HepG2 (cell line): Measurements from ENCODE around the gene MEA1. TPM values are rescaled to one million over a fixed set of nuclear protein-coding genes. Genes with fewer than 3 reads are reported as not detected.

Source experiments
- ATF2 ChIP-seq: sonication (generic); formaldehyde crosslinking; IDR thresholded peaks from 2 replicates; pipeline ENCODE4 v1.4.0; 2020; ENCODE audit warnings: missing genetic modification reagents
- CAMTA2 ChIP-seq: sonication (generic); formaldehyde crosslinking; IDR thresholded peaks from 2 replicates; pipeline ENCODE4 v1.4.0; 2020; ENCODE audit warnings: mild to moderate bottlenecking, missing genetic modification reagents, borderline replicate concordance
- CSRNP1 ChIP-seq: sonication (generic); formaldehyde crosslinking; IDR thresholded peaks from 2 replicates; pipeline ENCODE4 v1.8.1; 2023; ENCODE audit warnings: mild to moderate bottlenecking, missing genetic modification reagents
- HDAC1 ChIP-seq: sonication (generic); formaldehyde crosslinking; IDR thresholded peaks from 2 replicates; pipeline ENCODE4 v1.5.1; 2020; ENCODE audit warnings: mild to moderate bottlenecking, missing genetic modification reagents
- HES4 ChIP-seq: sonication (generic); formaldehyde crosslinking; IDR thresholded peaks from 2 replicates; pipeline ENCODE4 v1.9.0; 2021; ENCODE audit warnings: mild to moderate bottlenecking, missing genetic modification reagents, borderline replicate concordance
- ISL2 ChIP-seq: sonication (generic); formaldehyde crosslinking; IDR thresholded peaks from 2 replicates; pipeline ENCODE4 v1.5.0; 2020; ENCODE audit warnings: missing genetic modification reagents
- NR2F2 ChIP-seq: IDR thresholded peaks from 2 replicates; pipeline ENCODE4 v1.6.1; 2012; ENCODE audit warnings: low read depth, inconsistent platforms, borderline replicate concordance
- PAWR ChIP-seq: sonication (generic); formaldehyde crosslinking; IDR thresholded peaks from 2 replicates; pipeline ENCODE4 v1.4.0; 2020; ENCODE audit warnings: missing genetic modification reagents, mild to moderate bottlenecking, borderline replicate concordance
- POGZ ChIP-seq: sonication (generic); formaldehyde crosslinking; IDR thresholded peaks from 2 replicates; pipeline ENCODE4 v1.4.0; 2020; ENCODE audit warnings: mild to moderate bottlenecking, missing genetic modification reagents
- RAD21 ChIP-seq: fragments of 450-650 bp; formaldehyde crosslinking; IDR thresholded peaks from 2 replicates; pipeline ENCODE4 v1.5.0; 2020; ENCODE audit warnings: mild to moderate bottlenecking
- RBAK ChIP-seq: sonication (generic); formaldehyde crosslinking; IDR thresholded peaks from 2 replicates; pipeline ENCODE4 v1.5.1; 2020; ENCODE audit warnings: mild to moderate bottlenecking, missing genetic modification reagents
- RORA ChIP-seq: sonication (generic); formaldehyde crosslinking; IDR thresholded peaks from 2 replicates; pipeline ENCODE4 v1.5.0; 2020; ENCODE audit warnings: mild to moderate bottlenecking, missing genetic modification reagents, moderate library complexity
- SAP130 ChIP-seq: IDR thresholded peaks from 2 replicates; pipeline ENCODE4 v1.6.1; 2016; ENCODE audit warnings: low read depth
- SMAD9 ChIP-seq: sonication (generic); formaldehyde crosslinking; IDR thresholded peaks from 2 replicates; pipeline ENCODE4 v1.5.1; 2020; ENCODE audit warnings: mild to moderate bottlenecking, missing genetic modification reagents
- SMYD3 ChIP-seq: sonication (generic); formaldehyde crosslinking; IDR thresholded peaks from 2 replicates; pipeline ENCODE4 v1.8.1; 2023; ENCODE audit warnings: mild to moderate bottlenecking, missing genetic modification reagents
- SP1 ChIP-seq, 2 experiments: fragments of 450-650 bp in 1 of 2; sonication (generic) in 1 of 2; formaldehyde crosslinking in 1 of 2; IDR thresholded peaks; 2 replicates each; pipeline versions ENCODE4 v1.4.0 to v1.6.1; 2016 to 2020; ENCODE audit warnings: missing genetic modification reagents in 1 of 2
- YEATS2 ChIP-seq: sonication (generic); formaldehyde crosslinking; IDR thresholded peaks from 2 replicates; pipeline ENCODE4 v1.4.0; 2020; ENCODE audit warnings: missing genetic modification reagents, borderline replicate concordance
- ZBTB21 ChIP-seq: sonication (generic); formaldehyde crosslinking; IDR thresholded peaks from 2 replicates; pipeline ENCODE4 v1.4.0; 2020; ENCODE audit warnings: missing genetic modification reagents
- ZBTB38 ChIP-seq: sonication (generic); formaldehyde crosslinking; IDR thresholded peaks from 2 replicates; pipeline ENCODE4 v1.5.1; 2020; ENCODE audit warnings: mild to moderate bottlenecking, missing genetic modification reagents
- ZNF234 ChIP-seq: sonication (generic); formaldehyde crosslinking; conservative IDR thresholded peaks from 2 replicates; pipeline ENCODE4 v1.5.1; 2020; ENCODE audit warnings: mild to moderate bottlenecking, missing genetic modification reagents
- ZNF282 ChIP-seq: fragments of 450-650 bp; IDR thresholded peaks from 2 replicates; pipeline ENCODE4 v1.6.1; 2018; ENCODE audit not compliant: partially characterized antibody
- ZNF446 ChIP-seq: sonication (generic); formaldehyde crosslinking; IDR thresholded peaks from 2 replicates; pipeline ENCODE4 v1.5.0; 2020; ENCODE audit warnings: mild to moderate bottlenecking, missing genetic modification reagents
- ZSCAN21 ChIP-seq: sonication (generic); formaldehyde crosslinking; IDR thresholded peaks from 2 replicates; pipeline ENCODE4 v1.8.0; 2022; ENCODE audit warnings: mild to moderate bottlenecking, missing genetic modification reagents, moderate library complexity, borderline replicate concordance
- polyA plus RNA-seq, 8 experiments: library from polyadenylated mRNA; depleted of rRNA in 3 of 8; stranded (reverse) in 7 of 8; unstranded in 1 of 8; fragments of >200 nt; fragmentation: Illumina TruSeq in 4 of 8; extraction: Trizol in 4 of 8; gene quantifications; 2 replicates each; pipeline versions ENCODE4 v1.2.1 to v1.2.3, GENCODE V29; 2011 to 2016; ENCODE audit warnings: low read depth in 4 of 8, missing spikeins in 1 of 8, mixed read lengths in 1 of 8; ENCODE audit not compliant: insufficient read depth in 1 of 8
- total RNA-seq, 5 experiments: library from RNA; depleted of rRNA; stranded (reverse); fragments of >200 nt; fragmentation: Illumina TruSeq; extraction: Trizol; gene quantifications; 2 replicates each; pipeline ENCODE4 v1.2.3, GENCODE V29; 2016; ENCODE audit warnings: low read depth in 1 of 5
- TF ChIP-seq, protein P1 (sequence below): sonication (generic); formaldehyde crosslinking; IDR thresholded peaks from 2 replicates; pipeline ENCODE4 v1.4.0; 2020; ENCODE audit warnings: low read depth, missing genetic modification reagents

Gene MEA1
- total and polyA plus RNA-seq, 2 of the 13 experiments (the other 11 are each of a cell fraction or from before 2014, with no cell fraction given) = 75.6 to 86.2 TPM

DNA sequence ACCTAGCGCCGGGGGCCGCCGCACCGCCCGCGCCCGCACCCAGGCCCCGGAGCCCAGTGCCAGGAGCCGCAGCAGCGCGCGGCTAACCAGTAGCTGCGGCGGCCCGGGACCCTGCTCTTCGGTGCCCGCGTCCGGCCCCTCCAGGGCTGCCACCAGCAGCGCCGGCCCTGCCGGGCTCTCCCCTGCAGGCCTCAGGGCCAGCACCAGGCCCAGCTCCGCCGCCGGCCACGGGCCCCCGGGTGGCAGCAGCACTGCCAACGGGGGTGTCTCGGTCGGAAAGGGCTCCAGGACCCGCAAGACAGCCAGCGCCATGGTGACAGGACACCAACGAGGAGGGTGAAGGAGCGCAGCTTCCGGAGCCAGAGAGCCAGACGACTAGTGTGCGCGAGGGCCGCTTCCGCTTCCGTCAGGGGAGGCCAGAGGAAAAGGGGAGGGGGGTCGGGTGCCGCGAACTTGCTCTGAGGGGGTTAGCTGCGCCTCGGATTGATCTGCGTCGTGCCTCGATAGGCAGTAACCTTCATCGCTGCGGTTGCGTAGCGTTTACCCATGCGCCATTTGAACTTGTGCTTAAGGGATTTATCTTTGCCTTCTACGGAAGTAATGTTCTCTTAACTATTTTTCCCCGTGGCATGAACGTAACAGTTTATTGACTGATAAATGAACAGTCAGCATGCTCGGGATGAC, 34.8 kb downstream of the MEA1 start, which contains the start of gene PEX6 (continued):
- no peak for TF ChIP-seq ZNF234 (CRISPR knock-in tag)
- no peak for TF ChIP-seq PAWR (CRISPR knock-in tag)
- TF ChIP-seq HES4 (CRISPR knock-in tag) = peak; percentile 85
- 0 out of 2 replicates have a peak, but pooled peaks have one; percentile 17 for TF ChIP-seq RAD21 (CRISPR knock-in tag)
- TF ChIP-seq CAMTA2 (CRISPR knock-in tag) = peak; percentile 77; the same call in 1 of the 2 replicates
- TF ChIP-seq POGZ (CRISPR knock-in tag) = peak; percentile 67
- TF ChIP-seq ZNF282 = no peak
- TF ChIP-seq SMYD3 (CRISPR knock-in tag) = peak; percentile 73; the same call in 1 of the 2 replicates
- TF ChIP-seq, protein P1, sequence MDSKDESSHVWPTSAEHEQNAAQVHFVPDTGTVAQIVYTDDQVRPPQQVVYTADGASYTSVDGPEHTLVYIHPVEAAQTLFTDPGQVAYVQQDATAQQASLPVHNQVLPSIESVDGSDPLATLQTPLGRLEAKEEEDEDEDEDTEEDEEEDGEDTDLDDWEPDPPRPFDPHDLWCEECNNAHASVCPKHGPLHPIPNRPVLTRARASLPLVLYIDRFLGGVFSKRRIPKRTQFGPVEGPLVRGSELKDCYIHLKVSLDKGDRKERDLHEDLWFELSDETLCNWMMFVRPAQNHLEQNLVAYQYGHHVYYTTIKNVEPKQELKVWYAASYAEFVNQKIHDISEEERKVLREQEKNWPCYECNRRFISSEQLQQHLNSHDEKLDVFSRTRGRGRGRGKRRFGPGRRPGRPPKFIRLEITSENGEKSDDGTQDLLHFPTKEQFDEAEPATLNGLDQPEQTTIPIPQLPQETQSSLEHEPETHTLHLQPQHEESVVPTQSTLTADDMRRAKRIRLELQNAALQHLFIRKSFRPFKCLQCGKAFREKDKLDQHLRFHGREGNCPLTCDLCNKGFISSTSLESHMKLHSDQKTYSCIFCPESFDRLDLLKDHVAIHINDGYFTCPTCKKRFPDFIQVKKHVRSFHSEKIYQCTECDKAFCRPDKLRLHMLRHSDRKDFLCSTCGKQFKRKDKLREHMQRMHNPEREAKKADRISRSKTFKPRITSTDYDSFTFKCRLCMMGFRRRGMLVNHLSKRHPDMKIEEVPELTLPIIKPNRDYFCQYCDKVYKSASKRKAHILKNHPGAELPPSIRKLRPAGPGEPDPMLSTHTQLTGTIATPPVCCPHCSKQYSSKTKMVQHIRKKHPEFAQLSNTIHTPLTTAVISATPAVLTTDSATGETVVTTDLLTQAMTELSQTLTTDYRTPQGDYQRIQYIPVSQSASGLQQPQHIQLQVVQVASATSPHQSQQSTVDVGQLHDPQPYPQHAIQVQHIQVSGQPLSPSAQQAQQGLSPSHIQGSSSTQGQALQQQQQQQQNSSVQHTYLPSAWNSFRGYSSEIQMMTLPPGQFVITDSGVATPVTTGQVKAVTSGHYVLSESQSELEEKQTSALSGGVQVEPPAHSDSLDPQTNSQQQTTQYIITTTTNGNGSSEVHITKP (CRISPR knock-in tag) = peak; percentile 96
- TF ChIP-seq SAP130 = peak; percentile 97
- no peak for TF ChIP-seq SP1 (IDR thresholded peaks at IDR 0.05)
- TF ChIP-seq SP1 (CRISPR knock-in tag; IDR thresholded peaks at IDR 0.05) = peak; percentile 32; the same call in 1 of the 2 replicates
- peak; percentile 74; the same call in 1 of the 2 replicates for TF ChIP-seq RBAK (CRISPR knock-in tag)
- TF ChIP-seq RORA (CRISPR knock-in tag) = 0 out of 2 replicates have a peak, but pooled peaks have one; percentile 52
- 0 out of 2 replicates have a peak, but pooled peaks have one; percentile 1 for TF ChIP-seq NR2F2
- peak; percentile 85 for TF ChIP-seq HDAC1
- TF ChIP-seq ISL2 (CRISPR knock-in tag) = peak; percentile 48
- peak; percentile 15; the same call in 1 of the 2 replicates for TF ChIP-seq CSRNP1 (CRISPR knock-in tag)
- TF ChIP-seq SMAD9 (CRISPR knock-in tag) = peak; percentile 88; the same call in 1 of the 2 replicates
- peak; percentile 75; the same call in 1 of the 2 replicates for TF ChIP-seq ATF2 (CRISPR knock-in tag)
- peak; percentile 88 for TF ChIP-seq YEATS2 (CRISPR knock-in tag)
- TF ChIP-seq ZBTB38 (CRISPR knock-in tag) = peak; percentile 77
- peak; percentile 73; the same call in 1 of the 2 replicates for TF ChIP-seq ZNF446 (CRISPR knock-in tag)
- TF ChIP-seq ZSCAN21 (CRISPR knock-in tag) = peak; percentile 69; the same call in 1 of the 2 replicates
- TF ChIP-seq ZBTB21 (CRISPR knock-in tag) = peak; percentile 81; the same call in 1 of the 2 replicates
